ENCODE data around the gene RBL1. TPM values are rescaled to one million over a fixed set of nuclear protein-coding genes. Genes with fewer than 3 reads are reported as not detected.
"Not testable (repeated sequence)": the region's sequence is repeated elsewhere in the genome, so short reads cannot be mapped to it uniquely, and the experiment has no call there.

RBL1 gene, protein sequence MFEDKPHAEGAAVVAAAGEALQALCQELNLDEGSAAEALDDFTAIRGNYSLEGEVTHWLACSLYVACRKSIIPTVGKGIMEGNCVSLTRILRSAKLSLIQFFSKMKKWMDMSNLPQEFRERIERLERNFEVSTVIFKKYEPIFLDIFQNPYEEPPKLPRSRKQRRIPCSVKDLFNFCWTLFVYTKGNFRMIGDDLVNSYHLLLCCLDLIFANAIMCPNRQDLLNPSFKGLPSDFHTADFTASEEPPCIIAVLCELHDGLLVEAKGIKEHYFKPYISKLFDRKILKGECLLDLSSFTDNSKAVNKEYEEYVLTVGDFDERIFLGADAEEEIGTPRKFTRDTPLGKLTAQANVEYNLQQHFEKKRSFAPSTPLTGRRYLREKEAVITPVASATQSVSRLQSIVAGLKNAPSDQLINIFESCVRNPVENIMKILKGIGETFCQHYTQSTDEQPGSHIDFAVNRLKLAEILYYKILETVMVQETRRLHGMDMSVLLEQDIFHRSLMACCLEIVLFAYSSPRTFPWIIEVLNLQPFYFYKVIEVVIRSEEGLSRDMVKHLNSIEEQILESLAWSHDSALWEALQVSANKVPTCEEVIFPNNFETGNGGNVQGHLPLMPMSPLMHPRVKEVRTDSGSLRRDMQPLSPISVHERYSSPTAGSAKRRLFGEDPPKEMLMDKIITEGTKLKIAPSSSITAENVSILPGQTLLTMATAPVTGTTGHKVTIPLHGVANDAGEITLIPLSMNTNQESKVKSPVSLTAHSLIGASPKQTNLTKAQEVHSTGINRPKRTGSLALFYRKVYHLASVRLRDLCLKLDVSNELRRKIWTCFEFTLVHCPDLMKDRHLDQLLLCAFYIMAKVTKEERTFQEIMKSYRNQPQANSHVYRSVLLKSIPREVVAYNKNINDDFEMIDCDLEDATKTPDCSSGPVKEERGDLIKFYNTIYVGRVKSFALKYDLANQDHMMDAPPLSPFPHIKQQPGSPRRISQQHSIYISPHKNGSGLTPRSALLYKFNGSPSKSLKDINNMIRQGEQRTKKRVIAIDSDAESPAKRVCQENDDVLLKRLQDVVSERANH
- 10 to 100 TPM; 44.1 to 45.4 TPM for total RNA-seq

DNA sequence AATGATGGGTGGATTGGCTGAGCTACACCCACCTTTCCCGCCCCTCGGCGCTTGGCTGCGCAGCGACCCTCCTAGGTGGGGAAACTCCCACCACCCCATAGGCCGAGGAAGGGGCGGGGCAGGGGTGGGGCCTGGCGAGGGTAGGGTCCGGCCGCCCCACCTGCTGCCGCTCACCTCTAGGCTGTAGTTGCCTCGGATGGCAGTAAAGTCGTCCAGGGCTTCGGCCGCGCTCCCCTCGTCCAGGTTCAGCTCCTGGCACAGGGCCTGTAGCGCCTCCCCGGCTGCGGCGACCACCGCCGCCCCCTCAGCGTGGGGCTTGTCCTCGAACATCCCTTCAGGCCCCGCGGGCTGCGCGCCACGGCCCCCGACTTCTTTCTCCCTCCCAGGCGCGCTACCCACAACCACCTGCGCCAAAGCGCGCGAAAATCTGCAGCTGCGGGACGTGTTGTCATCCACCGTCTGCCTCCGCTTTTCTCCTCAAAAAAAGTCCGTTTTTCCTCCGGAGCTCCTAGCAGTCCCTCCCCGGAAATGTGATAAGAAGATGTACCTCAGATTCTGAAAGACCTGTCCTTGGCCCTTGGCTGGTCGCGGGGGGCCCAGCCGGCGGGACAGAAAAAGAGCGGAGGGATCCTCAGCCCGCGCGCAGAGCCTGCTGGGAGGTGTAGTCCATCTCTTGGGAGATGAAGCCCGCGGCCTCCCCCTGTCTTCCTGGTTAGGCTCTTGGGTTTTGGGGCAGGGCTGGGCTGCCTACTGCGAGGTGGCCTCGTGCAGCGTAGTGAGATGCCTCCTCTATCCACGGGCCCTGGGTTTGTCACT is at the start of gene RBL1:
Gene RBL1, minus strand, starts transcription at position 399 of the 816 bp plus-strand sequence. Its CDS starts 69 bp downstream, at position 330.
- CTCF ChIA-PET = interaction anchor here (1.0 to 2.2 kb wide), 4 partner anchors 83 to 176 kb away, joined by 3 to 8 read pairs (median 4); partner anchors contain the start of genes MROH8 and RPN2
- POLR2A ChIA-PET = interaction anchor here (0.6 to 2.2 kb wide), 8 partner anchors 41 to 633 kb away, joined by 3 to 18 read pairs (median 4); partner anchors contain the start of genes MROH8, RPN2, SLA2 and TGIF2

DNA sequence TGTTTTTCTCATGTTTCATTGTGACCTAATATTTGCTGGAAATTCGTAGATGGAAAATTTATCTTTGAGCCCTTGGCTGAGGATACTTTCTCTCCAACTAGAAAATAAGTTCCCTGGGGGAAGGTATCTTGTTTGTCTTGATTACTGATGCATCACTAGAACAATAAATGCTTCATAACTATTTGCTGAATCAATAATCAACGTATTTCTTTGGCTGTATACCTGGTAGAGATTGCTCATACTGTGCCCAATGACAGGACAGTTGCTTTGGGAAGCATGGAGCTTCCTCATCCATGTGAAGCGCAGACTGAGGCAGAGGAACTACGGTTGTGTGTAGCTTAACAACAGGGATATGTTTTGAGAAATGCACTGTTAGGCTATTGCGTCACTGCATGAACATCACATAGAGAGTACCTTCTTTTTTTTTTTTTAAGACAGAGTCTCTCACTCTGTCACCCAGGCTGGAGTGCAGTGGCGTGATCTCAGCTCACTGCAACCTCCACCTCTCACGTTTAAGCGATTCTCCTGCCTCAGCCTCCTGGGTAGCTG is 49.1 kb upstream of the RBL1 start:
- ChIA-PET POLR2A (no interaction called here), CTCF (no interaction called here)

DNA sequence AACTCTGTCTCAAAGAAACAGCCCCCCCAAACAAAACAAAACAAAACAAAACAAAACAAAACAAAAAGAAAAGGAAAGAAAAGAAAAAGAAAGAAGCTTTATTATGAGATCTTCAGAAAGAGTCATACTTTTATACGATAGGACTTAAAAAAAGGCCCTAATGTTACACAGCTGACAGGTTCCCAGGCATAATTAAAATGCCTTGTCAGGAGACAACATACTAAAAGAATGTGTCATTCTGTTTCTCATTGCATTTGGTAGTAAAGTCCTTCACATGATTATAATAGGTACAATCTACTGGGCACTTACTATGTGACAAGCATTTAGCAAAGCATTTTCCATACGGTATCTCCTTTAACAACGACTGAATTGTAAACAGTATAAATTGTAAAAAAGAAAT is 46.9 kb upstream of the RBL1 start:
- ChIA-PET POLR2A (no interaction called here), CTCF (interaction anchor here (0.7 kb wide), 1 partner anchor 1215 kb away, joined by 3 read pairs; no protein-coding TSS in a partner anchor)

DNA sequence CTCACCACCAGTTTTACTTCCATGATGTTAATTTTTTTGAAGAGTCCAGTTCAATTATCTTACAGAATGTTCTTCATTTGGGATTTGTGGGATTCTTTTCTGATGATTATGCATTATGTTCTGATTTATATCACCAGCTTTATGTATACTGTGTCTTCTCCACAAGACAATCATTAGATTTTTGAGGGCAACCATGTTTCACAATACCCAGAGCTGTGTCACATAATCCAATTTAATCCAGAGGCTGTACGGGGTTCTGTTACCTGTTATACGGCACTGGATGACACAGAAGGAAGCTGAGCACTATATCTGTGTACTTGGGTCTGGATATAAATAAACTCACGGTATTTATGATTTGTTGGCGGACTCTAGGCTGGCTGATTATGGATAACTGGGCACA is 41.8 kb upstream of the RBL1 start:
- CTCF ChIA-PET = no interaction called here
- POLR2A ChIA-PET = no interaction called here

DNA sequence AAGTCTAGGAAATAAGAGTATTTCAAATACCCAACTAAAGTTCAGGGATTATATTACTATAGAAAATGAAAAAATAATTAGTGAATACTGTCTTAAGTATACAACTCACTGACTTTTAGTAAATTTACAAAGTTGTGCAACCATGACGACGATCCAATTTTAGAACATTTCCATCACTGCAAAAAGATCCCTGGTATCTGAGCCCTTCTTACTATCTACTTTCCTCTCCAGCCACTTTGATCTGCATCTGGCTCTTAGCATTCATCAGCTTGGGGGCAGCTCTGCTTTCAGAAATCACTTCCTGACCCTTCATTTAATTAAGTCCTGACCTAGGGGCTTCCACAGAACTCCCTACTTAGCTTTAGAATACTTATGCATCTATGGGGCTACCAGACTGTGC is 38.2 kb upstream of the RBL1 start:
- CTCF ChIA-PET = no interaction called here

DNA sequence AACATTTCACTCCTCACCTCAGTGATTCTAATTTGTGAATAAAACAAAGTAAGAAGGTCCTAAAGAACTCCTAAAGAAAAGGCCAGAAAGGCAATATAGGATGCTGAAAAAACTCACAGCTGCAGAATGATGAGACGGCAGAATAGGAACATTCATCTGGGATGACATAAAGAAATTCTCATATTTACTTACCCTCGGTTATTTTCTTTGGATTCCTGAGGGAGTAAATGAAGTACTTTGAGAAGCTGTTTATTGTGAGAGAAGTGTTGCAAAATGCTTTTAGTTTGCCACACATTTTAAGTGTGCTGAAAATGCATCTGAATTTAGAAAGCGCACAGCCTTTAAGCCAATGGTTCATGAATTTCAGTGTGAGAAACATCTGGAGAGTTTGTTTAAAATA is 35.7 kb upstream of the RBL1 start:
- CTCF ChIA-PET = no interaction called here
- POLR2A ChIA-PET = no interaction called here

More for the DNA sequence above, 38.2 kb upstream of the RBL1 start:
- POLR2A ChIA-PET = no interaction called here

DNA sequence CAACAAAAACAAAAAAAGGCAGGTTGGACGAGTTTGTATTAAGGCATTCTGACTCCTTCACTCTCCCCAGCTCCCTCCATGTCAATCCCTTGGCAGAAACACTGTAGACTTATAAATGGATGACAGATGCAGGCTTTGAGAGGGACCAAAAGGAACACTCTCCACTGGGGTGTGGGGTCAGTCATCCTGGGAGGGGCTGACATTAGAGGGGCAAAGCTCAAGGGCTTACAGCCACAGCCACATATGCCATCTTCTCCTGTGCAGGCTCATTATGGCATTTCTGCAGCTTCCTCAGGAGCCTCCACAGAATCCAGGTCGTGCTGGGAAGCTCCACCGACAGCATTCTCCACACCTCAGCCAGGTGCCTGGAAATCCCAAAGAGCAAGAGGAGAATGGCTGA is 33.0 kb upstream of the RBL1 start:
- POLR2A ChIA-PET = no interaction called here
- CTCF ChIA-PET = interaction anchor here (0.7 kb wide), 1 partner anchor 13 kb away, joined by 3 read pairs; no protein-coding TSS in a partner anchor

DNA sequence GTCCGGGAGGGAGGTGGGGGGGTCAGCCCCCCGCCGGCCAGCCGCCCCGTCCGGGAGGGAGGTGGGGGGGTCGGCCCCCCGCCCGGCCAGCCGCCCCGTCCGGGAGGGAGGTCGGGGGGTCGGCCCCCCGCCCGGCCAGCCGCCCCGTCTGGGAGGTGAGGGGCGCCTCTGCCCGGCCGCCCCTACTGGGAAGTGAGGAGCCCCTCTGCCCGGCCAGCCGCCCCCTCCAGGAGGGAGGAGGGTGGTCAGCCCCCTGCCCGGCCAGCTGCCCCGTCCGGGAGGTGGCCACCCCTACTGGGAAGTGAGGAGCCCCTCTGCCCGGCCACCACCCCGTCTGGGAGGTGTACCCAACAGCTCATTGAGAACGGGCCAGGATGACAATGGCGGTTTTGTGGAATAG is 30.5 kb upstream of the RBL1 start:
- POLR2A ChIA-PET, CTCF ChIA-PET: not testable (repeated sequence)

DNA sequence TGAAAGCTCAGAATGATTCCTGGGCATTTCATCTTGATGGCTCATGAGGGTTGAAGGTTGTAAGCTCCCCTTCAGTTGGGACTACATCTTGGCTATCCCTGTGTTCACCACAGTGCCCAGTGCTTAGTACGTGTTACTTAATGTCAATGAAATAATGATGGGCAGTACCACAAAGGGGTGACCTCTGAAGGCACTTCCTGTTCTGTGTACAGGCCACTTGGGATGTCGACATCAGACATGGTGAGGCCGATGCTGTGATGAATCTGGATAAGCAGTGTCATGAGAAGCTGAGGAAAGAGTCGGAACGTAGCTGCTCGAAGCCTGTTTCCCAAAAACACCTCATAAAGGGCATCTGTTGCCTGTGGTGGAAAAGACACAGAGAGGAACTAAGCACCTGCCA is 27.6 kb upstream of the RBL1 start:
- POLR2A ChIA-PET = no interaction called here
- CTCF ChIA-PET = no interaction called here

DNA sequence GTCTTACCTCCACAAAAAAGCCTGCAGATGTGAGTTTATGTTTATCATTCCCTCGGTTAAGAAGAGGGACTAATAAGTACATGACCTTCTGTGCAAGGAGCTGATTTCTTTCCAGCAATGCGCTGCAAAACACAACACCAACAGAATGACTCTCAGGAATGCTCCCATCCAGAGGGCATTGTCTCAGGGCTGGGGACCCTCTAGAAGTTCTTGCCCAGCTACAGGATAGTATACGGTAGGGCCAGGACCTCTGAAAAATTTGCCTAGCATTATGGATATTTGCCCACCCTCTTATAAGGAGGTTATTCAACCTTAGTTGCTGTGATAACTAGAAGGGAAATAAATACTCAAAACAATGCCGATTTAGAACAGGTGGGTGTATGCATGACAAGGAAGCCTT is 24.7 kb upstream of the RBL1 start:
- ChIA-PET CTCF (no interaction called here), POLR2A (no interaction called here)

DNA sequence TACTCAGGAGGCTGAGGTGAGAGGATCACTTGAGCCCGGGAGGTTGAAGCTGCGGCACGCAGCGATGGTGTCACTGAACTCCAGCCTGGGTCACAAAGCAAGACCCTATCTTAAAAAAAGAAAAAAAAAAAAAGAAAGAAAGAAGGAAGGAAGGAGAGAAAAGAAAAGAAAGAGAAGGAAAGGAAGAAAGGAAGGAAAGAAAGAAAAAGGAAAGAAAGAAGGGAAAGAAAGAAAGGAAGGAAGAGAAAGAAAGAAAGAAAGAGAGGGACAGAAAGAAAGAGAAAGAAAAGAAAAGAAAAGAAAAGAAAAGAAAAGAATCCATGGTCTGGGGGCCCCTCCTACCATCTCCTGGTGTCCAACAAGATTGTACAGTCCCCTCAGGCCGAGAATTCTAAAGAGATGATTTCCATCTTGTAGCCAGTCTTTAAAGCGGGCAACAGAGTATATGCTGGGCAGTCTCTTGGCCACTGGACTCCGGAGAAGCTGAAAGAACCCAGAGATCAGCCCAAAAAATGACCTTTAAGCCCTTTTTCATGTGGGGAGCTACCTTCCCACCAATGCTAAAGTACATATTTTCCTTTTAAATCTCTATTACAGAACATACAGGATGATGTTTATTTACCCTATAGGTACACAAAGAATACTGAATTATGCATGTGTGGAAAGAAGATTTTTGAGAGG is 23.7 kb upstream of the RBL1 start:
- CTCF ChIA-PET = no interaction called here
- POLR2A ChIA-PET = no interaction called here

DNA sequence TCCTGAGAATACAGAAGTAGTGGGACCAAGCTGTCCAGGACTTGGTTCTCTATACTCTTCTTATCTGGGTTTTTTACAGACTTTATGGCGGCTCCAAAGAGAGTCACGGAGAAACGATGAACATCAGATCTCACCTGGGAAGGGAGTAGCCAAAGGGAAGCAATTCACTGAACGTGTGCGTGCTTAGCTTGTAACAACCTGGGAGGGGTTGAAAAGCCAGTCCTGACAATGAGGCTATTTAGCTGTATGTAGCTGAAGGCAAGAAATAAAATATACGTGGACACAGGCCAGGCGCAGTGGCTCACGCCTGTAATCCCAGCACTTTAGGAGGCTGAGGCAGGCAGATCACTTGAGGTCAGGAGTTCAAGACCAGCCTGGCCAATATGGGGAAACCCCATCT is 18.2 kb upstream of the RBL1 start:
- POLR2A ChIA-PET = no interaction called here
- CTCF ChIA-PET = no interaction called here

DNA sequence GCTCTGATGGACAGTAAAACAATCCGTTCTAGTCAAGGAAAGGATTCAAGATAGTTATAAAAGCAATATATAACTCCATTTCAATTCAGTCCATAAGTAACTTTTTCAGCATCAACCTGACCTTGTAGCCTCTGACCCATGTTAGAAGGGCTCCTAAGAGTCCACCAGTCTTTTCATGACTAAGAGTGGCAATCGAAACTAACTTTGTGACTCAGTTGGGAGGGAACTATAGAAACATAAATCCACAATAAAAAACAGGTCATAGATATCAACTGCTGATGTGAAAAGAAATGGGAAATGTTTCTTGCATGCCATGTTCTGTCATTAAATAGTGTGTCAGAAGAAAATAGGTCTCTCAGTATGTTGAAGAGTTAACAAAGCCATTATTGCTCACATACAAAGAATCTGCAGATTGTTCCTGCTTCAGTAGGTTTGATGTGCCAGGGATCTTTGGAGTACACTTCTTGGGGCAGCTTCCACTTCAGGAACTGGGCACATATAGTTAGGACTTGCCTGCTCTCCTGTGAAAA is 16.2 kb upstream of the RBL1 start:
- CTCF ChIA-PET = interaction anchor here (1.2 kb wide), 1 partner anchor 11 kb away, joined by 3 read pairs; no protein-coding TSS in a partner anchor
- POLR2A ChIA-PET = no interaction called here

DNA sequence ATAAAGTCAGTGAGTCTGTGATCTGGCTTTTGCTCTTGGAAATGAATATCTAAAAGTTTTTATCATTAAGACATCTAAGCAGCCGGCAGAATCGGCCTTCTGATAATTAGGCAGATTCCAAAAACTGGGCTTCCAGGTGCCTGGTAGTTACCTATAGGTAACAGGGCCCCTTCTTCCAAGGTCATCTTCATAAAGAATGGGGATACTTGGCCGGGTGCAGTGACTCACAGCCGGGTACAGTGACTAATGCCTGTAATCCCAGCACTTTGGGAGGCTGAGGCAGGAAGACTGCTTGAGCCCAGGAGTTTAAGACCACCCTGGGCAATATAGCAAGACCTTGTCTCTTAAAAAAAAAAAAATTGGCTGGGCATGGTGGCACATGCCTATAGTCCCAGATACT is 12.9 kb upstream of the RBL1 start:
- POLR2A ChIA-PET = no interaction called here
- CTCF ChIA-PET = no interaction called here

DNA sequence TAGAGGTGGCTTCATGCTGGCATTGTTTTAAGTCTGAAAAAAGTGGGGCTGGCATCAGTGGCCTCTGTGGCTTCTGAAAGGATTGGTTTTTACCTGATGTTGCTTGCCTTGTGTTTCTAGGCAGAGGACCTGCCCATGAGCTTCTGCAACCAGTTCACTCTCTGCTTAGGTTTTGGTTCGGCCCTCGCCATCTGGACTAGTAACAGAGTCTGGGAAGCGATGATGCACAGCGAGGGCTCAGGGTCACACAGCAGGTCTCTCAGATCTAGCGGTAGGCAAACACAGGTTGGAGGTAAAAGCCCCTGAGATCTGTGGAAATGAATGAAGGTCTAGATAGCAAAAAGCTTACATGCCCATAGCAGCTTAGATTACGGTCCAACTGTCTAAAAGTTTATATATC is 6.8 kb upstream of the RBL1 start:
- CTCF ChIA-PET = no interaction called here
- POLR2A ChIA-PET = no interaction called here

DNA sequence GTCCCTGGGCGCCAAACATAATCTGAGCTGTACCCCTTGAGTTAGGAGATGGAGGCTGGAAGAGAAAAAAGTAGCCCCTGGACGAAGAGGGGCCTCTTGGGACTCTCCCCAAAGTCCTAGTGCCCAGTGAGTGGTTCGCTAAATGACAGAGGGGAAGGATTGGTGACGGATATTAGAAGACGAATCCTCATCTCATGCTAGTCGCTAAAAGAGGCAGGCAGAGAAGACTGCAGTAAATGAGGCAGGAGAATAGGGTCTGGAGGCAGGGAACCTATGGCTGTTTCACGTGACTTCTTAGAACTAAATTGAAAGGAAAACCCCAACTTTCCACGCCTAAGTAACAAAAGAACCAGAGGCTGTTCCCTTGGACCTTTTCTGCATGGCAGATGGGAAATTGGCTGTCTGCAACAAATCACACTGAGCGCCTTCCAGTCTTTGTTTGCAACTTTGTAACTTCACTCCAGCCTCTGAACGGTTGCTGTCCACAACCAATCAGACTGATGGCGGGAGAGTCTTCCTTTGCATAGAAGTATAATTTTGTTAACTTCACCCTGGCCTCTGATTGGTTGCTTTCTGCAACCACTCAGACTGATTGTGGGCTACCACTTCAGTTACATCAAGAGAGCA is 731 bp upstream of the RBL1 start:
- POLR2A ChIA-PET = interaction anchor here (0.7 to 2.2 kb wide), 2 partner anchors 83 to 634 kb away, joined by 3 to 18 read pairs; partner anchors contain the start of genes MROH8 and RPN2
- CTCF ChIA-PET = interaction anchor here (1.0 to 2.2 kb wide), 3 partner anchors 13 to 94 kb away, joined by 3 to 8 read pairs (median 3); partner anchors contain the start of genes MROH8 and RPN2

DNA sequence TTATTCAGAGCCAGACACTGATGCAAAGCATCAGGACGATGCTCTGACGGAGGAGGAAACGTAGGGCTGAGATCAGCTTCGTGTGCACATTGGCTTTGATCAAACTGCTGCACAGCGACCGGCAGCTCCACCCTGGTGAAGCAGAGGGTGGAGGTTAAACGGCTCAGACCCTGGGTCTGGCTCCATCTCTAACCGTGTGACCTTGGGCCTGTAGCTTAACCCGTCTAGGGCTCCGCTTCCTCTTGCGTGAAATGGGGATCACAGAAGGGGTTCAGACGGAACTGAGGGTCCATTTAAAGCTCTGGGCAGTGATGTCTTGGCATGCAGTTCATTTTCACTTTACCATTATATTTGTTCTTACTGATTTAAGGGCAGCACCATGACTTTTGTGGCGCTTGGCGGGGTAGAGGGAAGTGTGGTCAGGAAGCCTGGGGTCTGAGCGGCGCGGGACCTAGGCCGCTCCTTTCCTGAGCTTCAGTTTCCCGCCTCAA is 644 bp downstream of the RBL1 start:
- ChIA-PET POLR2A (interaction anchor here (0.6 to 2.2 kb wide), 6 partner anchors 40 to 478 kb away, joined by 3 to 18 read pairs (median 4); partner anchors contain the start of genes MROH8, RPN2 and SLA2), CTCF (interaction anchor here (1.0 to 2.2 kb wide), 3 partner anchors 84 to 175 kb away, joined by 3 to 8 read pairs (median 4); partner anchors contain the start of genes MROH8 and RPN2)
